Esophagus muscularis mucosa (tissue), 3 donors: ENCODE measurements around the gene FAM3C.

Source experiments
- CTCF ChIP-seq, 3 experiments: fragments of 200-600 bp in 2 of 3; fragments of 450-650 bp in 1 of 3; sonication (generic) in 2 of 3; IDR thresholded peaks; one replicate each; pipeline ENCODE4 v1.5.1; 2017 to 2019; ENCODE audit warnings: antibody characterized with exemption in 3 of 3, mild to moderate bottlenecking in 2 of 3, moderate library complexity in 1 of 3
- POLR2AphosphoS5 ChIP-seq, 2 donors: sonication (generic); formaldehyde crosslinking; IDR thresholded peaks; one replicate each; pipeline ENCODE4 v1.6.1; 2017; ENCODE audit warnings: antibody characterized with exemption in 2 of 2

GRCh38 chr7:121431389-121431995, 35.4 kb upstream of the FAM3C start:
- TF ChIP-seq POLR2AphosphoS5 (IDR thresholded peaks at IDR 0.05) (no peak), CTCF (IDR thresholded peaks at IDR 0.05) (no peak)
